ENCODE results near the gene BET1. TPM values are rescaled to one million over a fixed set of nuclear protein-coding genes. Genes with fewer than 3 reads are reported as not detected.
"Not testable (repeated sequence)": the region's sequence is repeated elsewhere in the genome, so short reads cannot be mapped to it uniquely, and the experiment has no call there.

BET1 gene
- total RNA-seq, 4 donors from 2014 or later, result 12.7 to 37.0 (median 14.2) TPM

GRCh38 chr7:94030634-94031033 lies 26.5 kb upstream of the BET1 start:
- H3K9me3 ChIP-seq, result no peaks in the 10 kb centered on the region
- no peaks in the 10 kb centered on the region for H3K27me3 ChIP-seq
- no peak overlapping the region for H3K27ac ChIP-seq
- no peak for TF ChIP-seq POLR2A (IDR thresholded peaks at IDR 0.05)
- TF ChIP-seq EP300 (IDR thresholded peaks at IDR 0.05), result no peak
- no peak for TF ChIP-seq POLR2AphosphoS5 (IDR thresholded peaks at IDR 0.05)
- no peak for TF ChIP-seq CTCF (IDR thresholded peaks at IDR 0.05)
- no peak for DNase-seq (ENCODE audit: low spot score in 2 of 2)
- H3K36me3 ChIP-seq, result no peaks in the 10 kb centered on the region
- H3K4me3 ChIP-seq, result no peak overlapping the region
- no peaks in the 10 kb centered on the region for H3K4me1 ChIP-seq
- WGBS, result 56% methylated on average over 3 of the region's 3 CpGs

DNA sequence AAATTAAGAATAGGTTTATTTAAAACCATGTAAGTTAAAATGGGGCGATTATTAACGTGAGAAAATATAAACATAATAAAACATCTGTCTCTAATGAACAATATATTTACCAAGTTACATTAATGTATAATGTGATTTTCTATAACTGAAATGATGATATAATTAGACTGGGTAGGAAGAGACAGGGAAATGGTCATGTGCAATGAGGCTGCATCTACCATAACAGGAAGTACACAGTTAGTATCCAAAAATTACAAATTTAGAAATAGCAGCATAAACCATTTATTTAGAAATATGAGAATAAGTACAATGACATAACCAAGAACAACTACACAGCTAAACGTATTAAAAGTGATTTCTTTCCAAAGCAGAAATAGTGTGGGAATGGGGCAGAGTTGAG lies 25.8 kb upstream of the BET1 start:
- WGBS, result 80% methylated on average over 3 of the region's 3 CpGs
- no peaks in the 10 kb centered on the region for H3K9me3 ChIP-seq
- H3K27ac ChIP-seq, result no peak overlapping the region
- DNase-seq (ENCODE audit: low spot score in 2 of 2), result no peak
- no peak overlapping the region for H3K4me3 ChIP-seq
- no peak for TF ChIP-seq POLR2A (IDR thresholded peaks at IDR 0.05)
- TF ChIP-seq EP300 (IDR thresholded peaks at IDR 0.05), result no peak
- TF ChIP-seq CTCF (IDR thresholded peaks at IDR 0.05), result no peak
- no peak for TF ChIP-seq POLR2AphosphoS5 (IDR thresholded peaks at IDR 0.05)
- no peaks in the 10 kb centered on the region for H3K27me3 ChIP-seq
- H3K36me3 ChIP-seq, result no peaks in the 10 kb centered on the region
- H3K4me1 ChIP-seq, result no peaks in the 10 kb centered on the region

GRCh38 chr7:94028768-94029167 lies 24.6 kb upstream of the BET1 start:
- no peaks in the 10 kb centered on the region for H3K9me3 ChIP-seq
- H3K4me1 ChIP-seq, result no peaks in the 10 kb centered on the region
- no peak for DNase-seq (ENCODE audit: low spot score in 2 of 2)
- WGBS, result 95% methylated on average over 1 of the region's 1 CpG
- no peaks in the 10 kb centered on the region for H3K27me3 ChIP-seq
- no peak for TF ChIP-seq POLR2A (IDR thresholded peaks at IDR 0.05)
- H3K36me3 ChIP-seq, result no peaks in the 10 kb centered on the region
- no peak overlapping the region for H3K27ac ChIP-seq
- no peak overlapping the region for H3K4me3 ChIP-seq

DNA sequence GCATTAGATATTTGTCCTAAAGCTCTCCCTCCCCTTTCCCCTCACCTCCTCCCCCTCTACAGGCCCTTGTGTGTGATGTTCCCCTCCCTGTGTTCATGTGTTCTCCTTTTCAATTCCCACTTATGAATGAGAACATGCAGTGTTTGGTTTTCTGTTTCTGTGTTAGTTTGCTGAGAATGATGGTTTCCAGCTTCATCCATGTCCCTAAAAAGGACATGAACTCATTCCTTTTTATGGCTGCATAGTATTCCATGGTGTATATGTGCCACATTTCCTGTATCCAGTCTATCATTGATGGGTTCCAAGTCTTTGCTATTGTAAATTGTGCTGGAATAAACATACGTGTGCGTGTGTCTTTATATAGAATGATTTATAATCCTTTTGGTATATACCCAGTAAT lies 22.5 kb upstream of the BET1 start:
- not testable (repeated sequence) for H3K4me3 ChIP-seq; H3K9me3 ChIP-seq; H3K4me1 ChIP-seq; H3K27me3 ChIP-seq; DNase-seq (ENCODE audit: low spot score in 2 of 2); H3K36me3 ChIP-seq; H3K27ac ChIP-seq
- 93% methylated on average over 2 of the region's 2 CpGs for WGBS

- Histone ChIP-seq H3K4me1 (no peaks in the 10 kb centered on the region), H3K9me3 (no peaks in the 10 kb centered on the region), H3K4me3 (no peak overlapping the region), H3K27ac (no peak overlapping the region), H3K36me3 (no peaks in the 10 kb centered on the region), H3K27me3 (no peaks in the 10 kb centered on the region)
- WGBS, result 51% methylated on average over 3 of the region's 3 CpGs
- no peak for DNase-seq (ENCODE audit: low spot score in 2 of 2)
- no peak for TF ChIP-seq CTCF (IDR thresholded peaks at IDR 0.05)
These were observed 18.4 kb upstream of the BET1 start for GRCh38 chr7:94022550-94022949.

DNA sequence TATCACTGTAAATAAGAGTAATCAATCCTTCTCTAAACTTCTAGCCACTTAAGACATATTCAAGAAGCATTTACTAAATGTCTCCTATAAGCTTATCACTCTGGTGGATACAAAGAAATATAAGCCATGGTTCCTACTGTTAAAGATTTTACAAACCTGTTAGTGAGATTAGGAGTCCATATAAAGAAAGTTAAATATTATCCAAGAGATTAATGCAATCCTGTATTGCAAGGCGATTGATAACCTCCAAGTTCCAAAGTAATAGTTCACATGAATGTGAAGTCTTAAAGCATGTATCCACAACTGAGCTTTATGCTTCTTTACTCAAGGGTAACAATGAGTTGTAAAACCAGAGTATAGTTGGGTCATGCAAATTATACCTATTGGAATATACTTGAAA lies 12.6 kb upstream of the BET1 start:
- TF ChIP-seq POLR2AphosphoS5 (IDR thresholded peaks at IDR 0.05), result no peak
- no peak for TF ChIP-seq CTCF (IDR thresholded peaks at IDR 0.05)
- TF ChIP-seq EP300 (IDR thresholded peaks at IDR 0.05), result no peak
- TF ChIP-seq POLR2A (IDR thresholded peaks at IDR 0.05), result no peak
- no peak for DNase-seq (ENCODE audit: low spot score in 2 of 2)
- Histone ChIP-seq H3K27ac (no peak overlapping the region), H3K36me3 (no peaks in the 10 kb centered on the region), H3K9me3 (no peaks in the 10 kb centered on the region), H3K4me3 (no peak overlapping the region), H3K27me3 (peaks cover 4% of the 10 kb centered on the region), H3K4me1 (no peaks in the 10 kb centered on the region)
- WGBS, result 84% methylated on average over 1 of the region's 1 CpG

All from suprapubic skin (tissue), 4 donors.